AG08396 (cell line): ENCODE measurements around the gene SYT2.
A peak's percentile ranks its signal among the peaks of the same experiment; 100 is the strongest.
"Not testable (repeated sequence)": the region's sequence is repeated elsewhere in the genome, so short reads cannot be mapped to it uniquely, and the experiment has no call there.

ENCODE experiments used
- DNase-seq: peaks from one replicate; pipeline ENCODE4 v3.0.0; 2012; ENCODE audit warnings: low spot score, mixed read lengths

The SYT2 gene

DNA sequence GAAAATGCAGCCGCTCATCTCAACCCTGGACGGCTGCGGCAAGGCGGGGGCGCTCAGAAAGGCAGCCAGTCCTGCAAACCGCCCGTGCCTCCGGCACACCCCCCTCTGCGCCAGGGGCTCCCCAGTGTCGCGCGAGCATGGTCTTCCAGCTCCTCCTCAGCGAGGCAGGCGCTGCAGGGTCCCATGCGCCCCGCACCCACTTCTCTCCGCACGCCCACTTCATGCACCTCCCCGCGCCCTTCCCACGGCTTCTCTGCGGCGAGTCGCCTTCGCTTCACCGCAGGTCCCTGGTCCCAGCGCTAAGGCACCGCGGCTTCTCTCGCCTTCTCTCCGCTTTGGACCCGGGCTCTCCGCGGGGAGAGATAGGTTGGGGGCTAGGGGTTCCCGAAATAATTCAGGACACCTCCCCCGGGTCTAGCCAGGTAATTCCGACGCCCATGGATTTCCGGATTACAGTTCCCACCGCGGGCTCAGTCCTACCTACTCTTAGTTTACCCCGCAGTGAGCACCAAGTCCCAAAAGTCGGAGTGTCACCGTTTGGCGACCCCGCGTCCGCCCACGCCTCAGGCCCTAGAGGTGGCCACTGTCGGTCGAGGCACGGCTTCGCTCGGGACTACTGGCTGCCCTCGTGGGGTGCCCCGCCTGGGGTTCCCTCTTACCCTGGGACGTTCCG is 67.5 kb downstream of the SYT2 start:
- no peak for DNase-seq

DNA sequence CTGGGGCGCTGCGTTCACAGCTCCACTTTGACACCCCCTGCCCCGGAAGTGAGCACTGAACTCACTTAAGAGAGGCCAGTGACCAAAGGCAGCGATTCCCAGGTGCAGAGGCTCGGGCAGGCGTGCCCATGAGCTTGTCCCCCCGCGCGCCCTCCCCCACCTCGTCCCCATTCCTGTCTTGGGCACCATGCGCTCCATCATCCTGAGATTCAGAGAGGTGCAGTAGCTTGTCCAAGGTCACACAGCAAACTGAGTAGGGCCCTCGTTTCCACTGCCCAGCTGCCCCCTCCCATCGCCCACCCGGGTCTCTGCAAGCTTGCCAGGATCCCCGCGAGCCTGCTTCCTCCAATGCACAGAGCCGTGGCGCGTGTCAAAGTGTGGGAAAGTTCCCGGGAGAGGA is 68.0 kb downstream of the SYT2 start:
- DNase-seq = no peak

DNA sequence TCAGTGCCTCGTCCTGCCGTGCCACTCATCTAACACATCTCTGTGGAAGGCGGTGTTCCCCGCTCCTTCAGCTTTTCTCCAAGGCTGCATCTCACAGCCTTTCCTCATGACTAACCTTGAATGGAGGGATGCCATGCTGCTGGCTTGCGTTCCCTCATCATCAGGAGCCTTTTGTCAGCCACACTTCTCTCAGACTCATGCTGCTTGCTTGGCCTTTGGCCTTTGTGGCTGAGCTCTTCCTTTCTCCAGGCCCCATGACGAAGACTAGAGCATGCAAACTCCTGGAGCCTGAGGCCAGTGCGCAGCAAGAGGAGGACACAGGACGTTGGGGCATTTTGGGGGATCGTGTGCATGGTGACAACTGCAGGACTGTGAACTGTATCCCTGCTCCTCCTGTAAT is 70.8 kb downstream of the SYT2 start:
- peak; percentile 90 for DNase-seq

DNA sequence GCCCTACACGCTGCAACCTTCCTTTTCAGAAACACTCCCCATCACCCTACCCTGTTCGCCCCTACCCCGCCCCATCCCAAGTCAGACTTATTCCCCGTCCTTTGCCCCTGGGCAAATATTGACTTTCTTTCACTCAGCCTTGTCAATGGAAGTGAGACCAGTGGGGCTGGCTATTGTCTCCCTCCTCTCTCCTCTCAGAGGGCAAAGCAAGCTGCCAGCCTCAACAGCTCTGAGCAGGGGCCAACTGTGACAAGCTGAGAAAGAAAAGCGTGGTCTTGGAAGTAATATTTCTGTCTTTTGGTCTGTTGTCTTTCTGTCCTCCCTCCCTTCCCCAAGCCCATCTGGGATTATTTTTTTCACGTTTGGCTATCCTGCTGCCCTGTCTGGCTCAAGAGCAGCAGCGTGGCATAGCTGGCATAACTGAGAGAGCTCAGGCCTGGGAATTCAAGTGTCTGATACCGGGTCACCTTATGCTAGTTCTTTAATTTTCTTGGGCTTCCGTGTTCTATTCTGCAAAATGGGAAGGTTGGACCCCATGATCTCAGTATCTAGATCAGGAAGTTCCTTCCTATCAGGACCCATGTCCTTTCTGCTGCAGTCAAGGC is 71.5 kb downstream of the SYT2 start:
- DNase-seq = not testable (repeated sequence)

DNA sequence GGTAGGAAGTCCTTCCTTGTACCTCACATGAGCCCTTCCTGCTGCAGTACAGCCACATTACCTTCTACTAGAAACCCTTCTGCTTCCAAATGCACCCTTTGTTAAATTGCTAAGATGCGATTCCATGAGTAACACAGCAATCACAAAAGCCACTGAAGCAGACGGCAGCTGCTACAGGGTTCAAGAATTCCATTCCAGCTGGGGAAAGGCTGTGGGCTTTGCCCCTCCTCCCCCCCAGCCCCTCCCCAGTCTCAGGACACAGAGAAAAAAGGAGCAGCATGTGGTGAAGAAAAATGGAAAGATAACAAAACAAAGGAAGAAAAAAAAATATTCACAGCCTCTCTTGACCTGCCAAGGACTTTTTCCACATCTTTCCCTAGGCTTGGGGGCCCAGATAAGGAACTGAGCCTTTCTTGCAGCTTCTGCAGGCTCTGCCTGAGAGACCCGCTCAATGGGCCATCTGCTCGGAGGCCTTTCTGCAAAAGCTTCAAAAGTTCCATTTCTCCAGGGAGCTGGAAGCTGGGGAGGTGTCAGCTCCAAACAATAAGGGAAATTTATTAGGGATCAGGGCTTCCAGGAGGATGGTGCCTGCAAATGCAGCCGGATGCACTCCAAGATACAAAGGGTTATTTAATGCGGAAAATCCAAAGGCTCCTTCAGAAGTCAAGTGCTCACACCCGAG is 72.1 kb downstream of the SYT2 start:
- DNase-seq = no peak

DNA sequence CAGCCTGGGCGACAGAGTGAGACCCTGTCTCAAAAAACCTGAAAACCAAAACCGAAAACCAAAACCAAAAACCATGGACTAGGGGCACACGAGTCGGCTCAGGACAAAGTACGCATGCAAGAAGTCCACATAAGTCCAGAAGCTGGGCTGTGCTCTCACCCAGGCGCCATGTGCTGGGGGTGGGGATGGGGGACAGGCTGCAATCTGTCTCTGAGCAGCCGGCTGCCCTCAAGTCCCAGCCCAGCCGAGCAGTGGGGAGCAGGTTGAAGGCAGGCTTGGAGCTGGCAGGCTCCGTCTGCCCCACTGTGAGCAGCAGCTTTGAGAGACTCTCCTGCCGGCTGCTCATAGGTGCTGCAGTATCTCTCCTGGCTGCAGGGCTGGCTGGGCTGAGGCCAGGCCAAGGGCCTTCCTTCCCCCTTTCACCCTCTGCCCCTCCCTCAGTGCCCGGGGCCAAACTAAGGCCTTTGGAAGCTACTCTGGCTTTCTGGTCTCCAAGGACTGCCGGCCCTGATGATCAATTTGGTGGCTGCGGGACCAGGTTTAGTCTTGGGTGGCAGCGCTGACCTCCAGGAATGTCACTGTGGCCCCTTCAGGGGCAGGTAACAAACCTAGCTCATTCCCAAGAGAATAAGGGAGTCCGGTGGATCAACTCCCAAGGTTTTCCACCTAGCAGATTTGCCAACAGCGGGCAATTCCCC is 72.8 kb downstream of the SYT2 start:
- not testable (repeated sequence) for DNase-seq

DNA sequence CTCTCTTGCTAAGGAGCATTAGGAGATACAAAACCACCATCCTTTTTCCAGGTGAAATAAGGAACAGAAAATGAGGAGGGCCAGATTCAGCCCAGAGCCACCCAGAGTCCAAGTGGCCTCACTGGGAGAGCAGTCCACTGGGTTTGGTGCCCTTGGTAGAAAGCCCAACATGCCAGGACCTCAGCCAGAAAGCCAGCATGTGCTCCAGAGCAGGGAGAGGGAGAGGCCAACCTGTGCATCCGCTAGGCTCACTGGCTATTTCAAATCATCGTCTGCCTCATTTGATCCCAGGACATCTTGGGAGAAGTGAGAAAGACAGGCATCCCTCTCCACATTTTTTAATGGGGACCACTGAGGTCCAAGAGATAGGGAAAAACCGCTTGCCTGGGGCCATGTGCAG is 74.1 kb downstream of the SYT2 start:
- not testable (repeated sequence) for DNase-seq

DNA sequence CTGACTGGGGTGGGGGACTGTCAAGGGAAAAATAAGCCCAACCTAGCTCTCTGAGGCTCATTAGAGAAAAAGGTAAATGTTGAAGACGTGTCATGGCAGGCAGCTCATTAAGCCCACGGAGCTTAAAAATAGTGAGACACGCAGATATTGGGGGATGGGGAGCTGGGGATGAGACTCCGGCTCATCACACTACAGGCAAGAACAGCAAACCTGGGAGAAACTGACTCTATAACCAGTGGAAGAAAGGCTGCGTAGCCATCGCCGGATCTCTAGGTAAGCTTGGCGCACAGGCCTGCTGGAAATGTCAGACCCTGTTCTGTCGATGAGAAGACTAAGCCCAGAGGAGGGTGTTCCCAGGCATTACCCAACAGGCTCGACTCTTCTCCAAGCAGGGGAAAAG is 78.0 kb downstream of the SYT2 start:
- DNase-seq = no peak

DNA sequence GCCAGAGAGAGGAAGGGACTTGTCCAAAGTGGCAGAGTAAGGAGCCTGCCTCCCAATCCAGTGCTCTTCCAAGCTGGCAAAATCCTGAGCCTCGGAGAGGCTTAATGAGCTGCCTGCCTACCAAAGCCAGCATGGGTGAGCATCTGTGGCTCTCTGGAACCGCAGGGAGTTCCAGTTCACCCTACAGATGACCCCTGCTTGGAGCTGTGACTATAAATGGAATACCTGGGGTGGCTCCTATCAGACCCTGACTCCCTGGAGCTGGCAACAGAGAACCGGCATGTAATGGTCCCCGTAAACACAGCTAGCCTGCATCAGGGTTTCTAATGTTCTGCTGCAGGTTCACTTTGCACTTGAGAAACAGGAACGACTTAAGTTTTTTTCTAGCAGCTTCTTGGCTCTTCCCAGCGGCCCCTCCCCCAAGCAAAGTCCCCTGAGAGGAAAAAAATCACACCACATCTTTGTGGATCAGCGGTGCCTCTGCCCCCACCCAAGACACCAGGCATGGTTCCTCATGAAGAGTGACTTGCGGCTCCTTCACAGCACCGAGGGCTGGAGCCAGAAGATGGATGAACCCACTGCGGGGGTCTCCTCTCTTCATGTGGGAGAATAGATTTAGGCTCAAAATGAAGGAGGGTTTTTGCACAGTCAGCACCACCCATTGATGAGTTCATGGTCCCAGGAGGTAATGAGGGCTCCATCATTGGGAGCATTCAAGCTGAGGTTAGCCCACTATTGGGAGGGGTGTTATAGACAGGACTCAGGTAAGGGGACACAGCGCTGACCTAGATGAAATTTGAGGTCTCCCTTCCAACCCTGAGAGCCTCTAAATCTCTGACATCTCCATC is 79.0 kb downstream of the SYT2 start:
- DNase-seq = no peak

DNA sequence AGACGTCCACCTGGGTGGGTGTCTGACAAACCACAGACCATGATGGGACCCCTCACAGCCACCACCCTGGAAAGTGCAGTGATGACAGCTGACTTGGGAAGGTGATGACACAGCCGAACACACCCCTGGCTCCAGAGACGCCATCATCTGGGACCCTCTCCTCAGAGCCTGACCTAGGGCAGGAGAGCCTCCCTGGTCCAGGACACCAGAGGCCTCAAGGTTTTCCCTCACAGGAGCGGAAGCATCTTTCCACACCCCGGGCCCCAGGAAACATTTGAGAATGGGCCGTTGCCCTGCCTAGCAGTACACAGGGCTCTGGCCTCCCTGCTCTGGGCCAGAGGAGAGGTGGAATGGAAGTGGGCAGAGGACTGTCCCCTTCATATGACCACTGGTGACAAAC is 79.7 kb downstream of the SYT2 start:
- no peak for DNase-seq

DNA sequence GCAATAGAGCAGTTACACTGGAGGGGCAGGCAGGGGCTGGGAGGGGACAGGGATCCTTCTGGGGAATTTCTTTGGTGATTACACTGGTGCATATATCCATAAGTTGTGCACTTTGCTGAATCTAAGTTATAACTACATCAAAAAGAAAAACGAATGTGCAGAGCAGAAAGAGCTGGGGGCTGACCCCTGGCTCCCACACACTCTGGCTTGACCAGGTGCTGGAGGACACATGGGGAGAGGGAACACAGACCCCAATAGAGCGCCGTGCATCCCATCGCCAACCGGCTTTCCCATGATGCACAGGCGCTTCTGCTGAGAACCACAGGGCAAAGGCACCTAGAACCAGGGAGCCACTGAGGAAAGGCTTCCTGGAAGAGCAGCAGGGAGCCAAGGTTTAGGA is 80.2 kb downstream of the SYT2 start:
- DNase-seq = not testable (repeated sequence)

DNA sequence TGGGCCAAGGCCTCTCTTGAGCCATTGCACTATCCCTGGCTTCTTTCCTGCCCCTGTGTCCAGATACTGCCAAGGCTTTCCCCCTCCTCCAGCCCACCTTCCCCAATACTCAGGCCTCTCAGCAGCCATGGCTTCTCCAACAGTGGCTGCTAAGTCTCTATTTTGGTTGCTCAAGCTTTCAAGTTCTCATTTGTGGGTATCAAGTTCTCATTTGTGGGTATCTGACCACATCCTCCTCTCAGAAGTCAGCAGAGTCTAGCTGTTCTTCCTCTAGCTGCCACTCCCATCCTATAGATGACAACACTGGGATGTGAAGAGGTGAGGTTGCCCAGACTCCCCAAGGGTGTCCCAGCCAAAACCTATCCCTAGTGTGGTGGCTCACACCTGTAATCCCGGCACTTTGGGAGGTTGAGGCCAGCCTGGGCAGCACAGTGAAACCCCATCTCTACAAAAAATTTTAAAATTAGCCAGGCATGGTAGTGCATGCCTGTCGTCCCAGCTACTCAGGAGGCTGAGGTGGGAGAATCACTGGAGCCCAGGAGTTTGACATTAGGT is 80.9 kb downstream of the SYT2 start:
- not testable (repeated sequence) for DNase-seq

DNA sequence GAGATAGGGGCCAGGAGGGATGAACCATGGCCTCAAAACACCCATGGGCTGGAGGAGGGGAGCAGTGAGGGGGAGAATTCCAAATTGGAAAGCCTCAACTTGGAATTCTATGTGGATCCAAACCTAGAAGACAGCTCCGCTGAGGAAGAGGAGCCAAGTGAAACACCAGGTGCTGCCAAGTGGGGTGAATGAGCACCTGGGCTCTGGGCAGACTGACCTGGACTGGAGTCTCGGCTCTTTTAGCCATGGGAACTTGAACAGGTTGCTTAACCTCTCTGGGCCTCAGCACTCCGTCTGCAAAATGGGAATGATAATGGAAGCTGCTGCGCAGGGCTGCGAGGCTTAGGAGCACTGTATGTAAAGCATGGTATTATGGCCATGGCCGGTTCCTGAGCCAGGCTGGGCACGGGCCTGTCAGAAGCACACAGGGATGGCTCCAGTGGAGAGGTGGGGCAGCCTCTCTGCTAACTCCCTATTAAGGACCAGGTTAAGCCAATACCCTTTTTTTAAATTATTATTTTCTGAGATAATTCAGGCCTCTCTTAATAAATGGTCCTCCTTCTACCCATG is 81.5 kb downstream of the SYT2 start:
- DNase-seq = no peak

DNA sequence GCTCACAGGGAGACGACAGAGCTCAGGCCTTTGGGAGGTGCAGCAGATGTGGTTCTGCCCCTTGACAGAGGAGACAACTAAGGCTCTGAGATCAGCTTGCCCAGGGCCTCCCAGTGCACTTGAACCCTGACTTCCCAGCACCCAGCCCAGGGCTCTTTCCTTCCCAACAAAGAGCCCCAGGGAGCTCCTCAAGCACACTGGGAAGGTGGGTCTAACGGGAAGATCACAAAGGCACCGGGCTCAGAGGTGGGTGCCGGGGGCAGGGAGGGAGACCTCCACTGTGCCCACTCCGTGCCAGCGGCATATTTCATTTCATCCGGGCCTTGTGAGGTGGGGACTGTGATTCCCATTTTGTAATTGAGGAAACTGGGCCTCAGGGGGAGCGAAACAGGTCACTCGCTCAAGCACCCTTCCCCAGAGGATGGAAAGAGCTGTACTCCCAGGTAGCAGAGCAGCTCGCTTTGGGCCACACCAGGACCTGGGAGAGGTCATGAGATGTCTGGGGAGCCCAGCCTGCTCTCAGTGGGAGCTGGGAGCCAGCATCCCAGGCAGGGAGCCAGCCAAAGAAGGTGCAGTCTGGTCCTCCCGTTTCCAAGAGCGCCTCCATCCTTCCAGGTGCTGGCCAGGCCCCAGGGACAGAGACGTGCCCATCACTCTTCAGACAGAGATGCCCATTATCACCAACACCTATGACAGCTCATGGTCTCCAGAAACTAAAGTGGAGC is 82.3 kb downstream of the SYT2 start:
- no peak for DNase-seq

DNA sequence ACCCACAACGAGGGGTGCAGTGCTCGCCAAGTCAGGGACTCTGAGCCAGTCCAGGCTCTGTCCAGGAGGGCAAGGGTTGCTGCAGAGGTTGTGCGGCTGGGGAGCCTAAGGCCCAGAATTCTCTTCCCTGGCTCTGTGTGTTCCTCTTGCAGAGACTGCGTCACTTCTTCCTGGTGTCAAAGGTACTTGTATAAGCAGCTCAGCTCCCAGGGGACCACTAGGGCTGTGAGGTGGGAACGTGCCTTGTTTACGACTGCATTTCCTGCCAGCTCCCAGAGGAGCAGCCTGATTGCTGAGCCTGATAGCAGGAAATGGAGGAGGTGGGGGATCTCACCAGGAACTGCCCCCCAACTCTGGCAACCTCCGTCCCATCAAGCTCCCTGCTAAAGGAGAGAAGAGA is 83.2 kb downstream of the SYT2 start:
- not testable (repeated sequence) for DNase-seq

DNA sequence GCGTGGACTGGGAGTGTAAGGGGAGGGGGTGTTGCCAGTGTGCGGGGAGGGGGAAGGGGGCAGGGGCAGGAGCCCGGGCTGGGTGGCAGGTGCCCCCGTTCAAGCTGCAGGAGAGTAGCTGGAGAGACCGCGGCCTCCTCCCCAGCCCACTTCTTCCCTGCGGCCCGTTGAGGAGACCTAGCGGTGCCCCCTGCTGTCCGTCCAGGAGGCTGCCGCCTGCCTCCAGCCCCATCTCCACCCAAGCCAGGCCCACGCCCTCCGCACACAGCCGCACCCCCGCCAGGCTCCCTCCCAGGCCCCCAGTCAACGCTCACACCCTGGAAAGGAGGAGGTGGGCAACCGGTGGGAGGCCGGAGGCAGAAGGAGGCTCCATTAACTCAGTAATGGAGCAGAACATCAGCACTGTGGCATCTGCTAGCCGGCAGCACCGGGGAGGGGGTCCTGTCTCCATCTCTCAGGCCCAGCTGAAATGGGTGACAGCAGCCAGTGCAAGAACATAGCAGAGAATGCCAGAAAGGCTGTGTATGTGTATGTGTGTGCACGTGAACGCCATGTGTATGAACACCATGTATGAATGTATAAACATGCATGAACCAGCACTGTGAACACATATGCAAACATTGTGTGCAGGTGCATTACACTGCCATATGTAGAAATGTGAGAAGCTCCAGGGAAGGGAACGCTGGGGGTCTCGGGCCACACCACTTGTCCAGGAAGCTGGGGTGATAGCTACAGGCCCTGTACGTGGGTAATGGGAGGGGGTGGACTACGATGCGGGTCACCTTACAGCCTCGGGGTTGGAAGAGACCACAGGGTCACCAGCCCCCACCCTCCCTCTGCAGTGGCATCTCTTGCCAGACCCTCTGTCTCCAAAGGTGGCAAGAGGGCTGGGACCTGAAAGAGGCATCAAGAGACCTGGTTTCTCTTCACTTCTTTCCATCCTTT is 84.6 kb downstream of the SYT2 start:
- peak; percentile 86 for DNase-seq

DNA sequence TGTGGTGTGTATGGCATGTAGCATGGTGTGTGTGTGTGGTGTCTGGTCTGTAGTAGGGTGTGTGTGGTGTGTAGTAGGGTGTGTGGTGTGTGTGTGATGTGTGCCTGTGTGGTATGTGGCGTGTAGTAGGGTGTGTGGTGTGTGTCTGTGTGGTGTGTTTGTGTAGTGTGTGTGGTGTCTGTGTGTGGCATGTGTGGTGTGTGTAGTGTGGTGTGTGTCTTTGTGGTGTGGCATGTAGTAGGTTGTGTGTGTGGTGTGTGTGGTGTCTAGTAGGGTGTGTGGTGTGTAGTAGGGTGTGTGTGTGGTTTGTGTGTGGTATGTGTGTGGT is 85.5 kb downstream of the SYT2 start:
- no peak for DNase-seq

DNA sequence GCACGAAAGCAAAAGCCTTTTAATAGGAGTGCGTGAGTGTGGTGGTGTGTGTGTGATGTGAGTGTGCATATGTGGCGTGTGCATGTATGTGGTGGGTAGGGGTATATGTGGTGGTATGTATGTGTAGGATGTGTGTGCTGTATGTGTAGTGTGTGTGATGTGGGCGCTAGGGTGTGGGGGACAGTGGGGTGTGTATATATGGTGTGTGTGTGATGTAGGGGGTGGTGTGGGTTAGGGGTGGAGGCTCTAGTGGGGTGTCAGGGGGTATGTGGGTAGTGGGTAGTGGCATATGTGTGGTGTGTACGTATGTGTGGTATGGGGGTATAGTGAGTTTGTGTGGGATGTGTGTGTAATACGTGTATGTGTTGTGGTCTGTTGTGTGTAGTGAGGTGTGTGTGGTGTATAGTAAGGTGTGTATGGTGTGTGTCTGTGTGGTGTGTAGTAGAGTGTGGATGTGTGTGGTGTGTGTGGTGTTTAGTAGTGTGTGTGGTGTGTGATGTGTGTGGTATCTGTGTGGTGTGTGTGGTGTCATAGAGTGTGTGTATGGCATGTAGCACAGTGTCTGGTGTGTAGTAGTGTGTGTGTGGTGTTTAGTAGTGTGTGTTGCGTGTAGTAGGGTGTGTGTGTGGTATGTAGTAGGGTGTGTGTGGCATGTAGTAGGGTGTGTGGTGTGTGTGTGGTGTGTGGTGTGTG is 86.0 kb downstream of the SYT2 start:
- no peak for DNase-seq

DNA sequence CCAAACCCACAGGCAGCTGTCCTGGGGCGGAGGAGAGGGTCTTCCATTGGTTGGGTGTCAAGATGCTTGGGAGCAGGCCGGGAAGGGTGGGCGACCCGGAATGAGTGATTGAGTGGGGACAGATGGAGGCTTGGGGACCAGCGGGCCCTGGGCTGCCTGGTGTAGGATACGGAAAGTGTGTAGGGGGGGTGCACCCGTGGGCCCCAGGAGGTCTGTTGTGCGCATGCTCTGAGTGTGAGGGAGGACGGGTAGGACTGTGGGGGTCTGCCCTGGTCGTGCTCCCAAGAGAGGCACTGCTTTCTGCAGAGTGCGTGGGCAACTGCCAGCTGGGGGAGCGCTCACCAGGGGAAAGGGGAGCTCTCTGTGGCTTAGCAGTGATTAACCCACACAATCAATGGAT is 86.8 kb downstream of the SYT2 start:
- DNase-seq = not testable (repeated sequence)
